Stomach (tissue), 9 donors: Measurements from ENCODE around the gene ZNF280B. TPM values are rescaled to one million over a fixed set of nuclear protein-coding genes. Genes with fewer than 3 reads are reported as not detected.

Experiments
- DNase-seq, 2 donors: peaks; one replicate each; pipeline versions ENCODE4 v3.0.0 to v3.0.0-alpha.2; 2013 to 2019
- H3K27ac ChIP-seq, 5 donors: fragments of 200-600 bp in 4 of 5; sonication (generic) in 4 of 5; one replicate each; pipeline ENCODE4 v1.5.1; 2013 to 2019; ENCODE audit warnings: mild to moderate bottlenecking in 1 of 5, moderate library complexity in 1 of 5
- H3K27me3 ChIP-seq, 3 donors: fragments of 200-600 bp; sonication (generic); one replicate each; pipeline ENCODE4 v1.5.1; 2017 to 2019; ENCODE audit warnings: mixed run types in 1 of 3
- H3K36me3 ChIP-seq, 4 donors: fragments of 200-600 bp; sonication (generic); 1 replicate in 3 of 4; 2 replicates in 1 of 4; pipeline ENCODE4 v1.5.1; 2016 to 2019
- H3K4me1 ChIP-seq, 4 donors: fragments of 200-600 bp; sonication (generic); one replicate each; pipeline ENCODE4 v1.5.1; 2016 to 2019
- H3K4me3 ChIP-seq, 4 donors: fragments of 200-600 bp; sonication (generic) in 3 of 4; one replicate each; pipeline ENCODE4 v1.5.1; 2016 to 2019; ENCODE audit warnings: mild to moderate bottlenecking in 1 of 4
- H3K9me3 ChIP-seq, 4 donors: fragments of 200-600 bp; sonication (generic); one replicate each; pipeline ENCODE4 v1.5.1; 2016 to 2019
- EP300 ChIP-seq: sonication (generic); formaldehyde crosslinking; IDR thresholded peaks from one replicate; pipeline ENCODE4 v1.6.1; 2017; ENCODE audit warnings: antibody characterized with exemption
- POLR2A ChIP-seq, 4 donors: fragments of 450-650 bp; IDR thresholded peaks; one replicate each; pipeline ENCODE4 v1.6.1; 2016; ENCODE audit warnings: antibody characterized with exemption in 4 of 4, control low read depth in 2 of 4, mild to moderate bottlenecking in 1 of 4, moderate library complexity in 1 of 4
- POLR2AphosphoS5 ChIP-seq, 3 donors: sonication (generic); formaldehyde crosslinking; IDR thresholded peaks; one replicate each; pipeline ENCODE4 v1.6.1; 2016; ENCODE audit warnings: antibody characterized with exemption in 3 of 3
- WGBS, 5 donors: extraction: QIAGEN DNeasy Blood & Tissue Kit in 3 of 5; methylation state at CpG; one replicate each; pipeline versions ENCODE4 v1.1.5 to v1.1.7; 2013 to 2018; 5-methylcytosine and 5-hydroxymethylcytosine counted together
- intact Hi-C: fragments of 100-400 bp; cut with DNase I; formaldehyde crosslinking; loops from one replicate; pipeline ENCODE4 v1.15.1; 2023; ENCODE audit warnings: low total_unique reads
- polyA plus RNA-seq, 3 donors: library from polyadenylated mRNA; stranded (reverse); fragments of 200-250 nt; gene quantifications; one replicate each; pipeline ENCODE4 v1.2.3, GENCODE V29; 2013
- total RNA-seq, 5 donors: library from RNA; depleted of rRNA; stranded (reverse); fragments of >200 nt; gene quantifications; one replicate each; pipeline versions ENCODE4 v1.1.0 to v1.2.3, GENCODE V29; 2014 to 2016
- TF ChIP-seq, protein P1 (sequence below), 7 experiments: fragments of 450-650 bp in 4 of 7; fragments of 200-600 bp in 3 of 7; sonication (generic) in 3 of 7; IDR thresholded peaks; one replicate each; pipeline ENCODE4 v1.5.1; 2016 to 2019; ENCODE audit warnings: antibody characterized with exemption in 7 of 7, control low read depth in 2 of 7, mild to moderate bottlenecking in 1 of 7
- donor health status: healthy with polysubstance abuse.
- donor health status: Bipolar disorder and iron deficiency.
- donor health status: healthy.

ZNF280B gene
- total and polyA plus RNA-seq, 8 donors = under 0.01 to 1.3 (median 0.15) TPM; not detected in 1

DNA sequence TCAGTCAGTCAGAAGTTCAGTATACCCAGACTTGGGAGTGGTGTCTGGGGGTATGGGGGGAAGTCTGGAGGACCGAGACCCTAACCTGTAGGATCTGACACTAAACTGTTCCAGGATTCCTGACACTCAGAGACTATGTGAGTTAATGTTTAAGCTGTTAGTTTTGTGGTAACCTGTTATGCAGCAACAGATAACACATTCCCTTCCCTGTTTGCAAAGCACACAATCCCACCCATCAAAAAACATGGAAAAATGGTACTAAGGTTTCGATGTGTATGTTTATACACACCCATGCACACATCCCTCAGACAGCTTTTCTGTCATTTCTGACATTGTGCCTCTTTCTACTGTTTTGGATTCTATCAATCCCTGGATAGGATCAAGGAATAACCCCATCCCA, 27.6 kb downstream of the ZNF280B start:
- H3K36me3 ChIP-seq = no peaks in the 10 kb centered on the region
- no peak for TF ChIP-seq POLR2AphosphoS5 (IDR thresholded peaks at IDR 0.05)
- TF ChIP-seq POLR2A (IDR thresholded peaks at IDR 0.05) = no peak
- no peak for TF ChIP-seq EP300
- TF ChIP-seq, protein P1, sequence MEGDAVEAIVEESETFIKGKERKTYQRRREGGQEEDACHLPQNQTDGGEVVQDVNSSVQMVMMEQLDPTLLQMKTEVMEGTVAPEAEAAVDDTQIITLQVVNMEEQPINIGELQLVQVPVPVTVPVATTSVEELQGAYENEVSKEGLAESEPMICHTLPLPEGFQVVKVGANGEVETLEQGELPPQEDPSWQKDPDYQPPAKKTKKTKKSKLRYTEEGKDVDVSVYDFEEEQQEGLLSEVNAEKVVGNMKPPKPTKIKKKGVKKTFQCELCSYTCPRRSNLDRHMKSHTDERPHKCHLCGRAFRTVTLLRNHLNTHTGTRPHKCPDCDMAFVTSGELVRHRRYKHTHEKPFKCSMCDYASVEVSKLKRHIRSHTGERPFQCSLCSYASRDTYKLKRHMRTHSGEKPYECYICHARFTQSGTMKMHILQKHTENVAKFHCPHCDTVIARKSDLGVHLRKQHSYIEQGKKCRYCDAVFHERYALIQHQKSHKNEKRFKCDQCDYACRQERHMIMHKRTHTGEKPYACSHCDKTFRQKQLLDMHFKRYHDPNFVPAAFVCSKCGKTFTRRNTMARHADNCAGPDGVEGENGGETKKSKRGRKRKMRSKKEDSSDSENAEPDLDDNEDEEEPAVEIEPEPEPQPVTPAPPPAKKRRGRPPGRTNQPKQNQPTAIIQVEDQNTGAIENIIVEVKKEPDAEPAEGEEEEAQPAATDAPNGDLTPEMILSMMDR (IDR thresholded peaks at IDR 0.05) = no peak
- no peak overlapping the region for H3K27ac ChIP-seq
- H3K9me3 ChIP-seq = no peaks in the 10 kb centered on the region
- H3K4me1 ChIP-seq = no peaks in the 10 kb centered on the region
- no peaks in the 10 kb centered on the region for H3K27me3 ChIP-seq
- H3K4me3 ChIP-seq = no peak overlapping the region
- 36 to 71% (median 51%) methylated on average over 2 of the region's 2 CpGs for WGBS, 5 donors
- DNase-seq = peak in 1 of 2 donors; percentile 2
- intact Hi-C loops = no loop called here

DNA sequence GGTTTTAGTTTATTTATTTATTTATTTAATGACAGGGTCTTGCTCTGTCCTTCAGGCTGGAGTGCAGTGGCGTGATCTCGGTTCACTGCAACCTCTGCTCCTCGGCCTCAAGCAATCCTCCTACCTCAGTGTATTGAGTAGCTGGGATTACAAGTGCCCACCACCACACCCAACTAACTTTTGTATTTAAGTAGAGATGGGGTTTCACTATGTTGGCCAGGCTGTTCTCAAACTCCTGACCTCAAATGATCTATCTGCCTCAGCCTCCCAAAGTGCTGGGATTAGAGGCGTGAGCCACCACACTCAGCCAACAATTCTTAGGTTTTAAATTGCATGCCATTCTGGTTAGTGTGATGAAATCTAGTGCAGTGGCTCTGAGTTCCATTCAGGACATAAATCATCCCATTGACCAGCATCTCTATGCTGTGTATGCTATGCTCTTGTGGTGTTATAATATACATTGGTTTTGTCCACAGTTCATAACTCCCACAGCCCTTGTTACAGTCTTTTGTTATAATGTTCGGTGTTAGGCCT, 28.5 kb downstream of the ZNF280B start:
- intact Hi-C loops = no loop called here
- Histone ChIP-seq H3K4me1 (no peaks in the 10 kb centered on the region), H3K27me3 (no peaks in the 10 kb centered on the region), H3K27ac (no peak overlapping the region), H3K4me3 (no peak overlapping the region), H3K36me3 (no peaks in the 10 kb centered on the region), H3K9me3 (no peaks in the 10 kb centered on the region)
- DNase-seq = no peak
- TF ChIP-seq, protein P1 (IDR thresholded peaks at IDR 0.05) = no peak
- TF ChIP-seq POLR2A (IDR thresholded peaks at IDR 0.05) (no peak), EP300 (no peak)
- WGBS, 5 donors = 92 to 98% (median 96%) methylated on average over 5 of the region's 5 CpGs

DNA sequence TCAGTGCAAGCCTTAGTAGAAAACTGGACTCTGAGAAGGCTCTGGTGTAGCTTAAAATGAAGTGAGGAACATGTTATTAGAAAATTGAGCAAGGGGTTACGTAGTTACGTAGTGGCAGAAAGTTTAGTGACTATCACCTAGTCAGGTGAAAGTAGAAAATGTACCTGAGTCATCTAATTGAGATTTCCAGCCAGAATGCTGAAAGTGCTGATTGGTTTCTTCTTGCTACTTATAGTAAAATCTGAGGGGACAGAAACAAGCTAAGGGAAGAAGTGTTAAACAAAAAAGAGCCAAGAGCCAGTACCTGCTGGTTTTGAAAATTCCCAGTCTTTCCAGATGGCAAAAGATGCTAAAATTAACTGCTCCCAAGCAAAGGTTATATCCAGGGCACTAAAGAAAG, 29.4 kb downstream of the ZNF280B start:
- TF ChIP-seq EP300 (no peak), POLR2A (IDR thresholded peaks at IDR 0.05) (no peak), POLR2AphosphoS5 (IDR thresholded peaks at IDR 0.05) (no peak)
- TF ChIP-seq, protein P1 (IDR thresholded peaks at IDR 0.05) = no peak
- Histone ChIP-seq H3K4me3 (no peak overlapping the region), H3K27ac (no peak overlapping the region), H3K9me3 (no peaks in the 10 kb centered on the region), H3K36me3 (no peaks in the 10 kb centered on the region), H3K4me1 (no peaks in the 10 kb centered on the region), H3K27me3 (no peaks in the 10 kb centered on the region)
- no peak for DNase-seq
- intact Hi-C loops = no loop called here
- WGBS, 5 donors = 87 to 100% (median 95%) methylated on average over 2 of the region's 2 CpGs

DNA sequence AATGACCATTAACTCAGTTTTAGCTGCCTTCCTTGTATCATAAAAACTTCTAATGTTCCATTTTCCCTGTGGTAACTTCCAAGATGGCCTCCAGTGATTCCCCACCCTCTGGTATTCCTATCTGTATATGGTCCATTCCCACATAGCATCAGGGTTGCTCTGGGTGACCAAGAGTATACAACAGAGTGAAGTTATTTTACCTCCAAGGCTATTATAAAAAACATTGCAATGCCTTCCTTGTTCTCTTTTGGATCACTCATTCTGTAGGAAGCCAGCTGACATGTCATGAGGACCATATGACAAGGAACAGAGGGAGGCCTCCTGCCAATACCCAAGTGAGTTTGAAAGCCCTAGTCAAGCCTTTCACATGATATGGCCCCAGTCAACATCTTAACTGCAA, 30.1 kb downstream of the ZNF280B start:
- no peaks in the 10 kb centered on the region for H3K36me3 ChIP-seq
- H3K4me1 ChIP-seq = no peaks in the 10 kb centered on the region
- no peaks in the 10 kb centered on the region for H3K27me3 ChIP-seq
- TF ChIP-seq, protein P1 (IDR thresholded peaks at IDR 0.05) = no peak
- TF ChIP-seq POLR2AphosphoS5 (IDR thresholded peaks at IDR 0.05) = no peak
- no peak for TF ChIP-seq POLR2A (IDR thresholded peaks at IDR 0.05)
- no peak for TF ChIP-seq EP300
- no peak for DNase-seq
- intact Hi-C loops = no loop called here
- no peak overlapping the region for H3K27ac ChIP-seq
- no peaks in the 10 kb centered on the region for H3K9me3 ChIP-seq
- no peak overlapping the region for H3K4me3 ChIP-seq
